Gastroesophageal sphincter (tissue), 4 donors: ENCODE results near the gene GFRA4. TPM values are rescaled to one million over a fixed set of nuclear protein-coding genes. Genes with fewer than 3 reads are reported as not detected.

ENCODE experiments used
- ATAC-seq: fragments of 150-250 bp; one replicate; pipeline ENCODE4 v1.9.1; 2016; ENCODE audit warnings: mild to moderate bottlenecking, moderate library complexity
- H3K27ac ChIP-seq, 4 donors: fragments of 200-600 bp; sonication (generic) in 3 of 4; 1 replicate in 3 of 4; 2 replicates in 1 of 4; pipeline ENCODE4 v1.5.1; 2016 to 2019
- H3K27me3 ChIP-seq: fragments of 200-600 bp; sonication (generic); one replicate; pipeline ENCODE4 v1.5.1; 2019
- H3K36me3 ChIP-seq, 2 donors: fragments of 200-600 bp; sonication (generic); one replicate each; pipeline ENCODE4 v1.5.1; 2019; ENCODE audit warnings: control low read depth in 1 of 2
- H3K4me1 ChIP-seq, 3 donors: fragments of 200-600 bp; sonication (generic); 1 replicate in 2 of 3; 2 replicates in 1 of 3; pipeline ENCODE4 v1.5.1; 2016 to 2019; ENCODE audit warnings: control low read depth in 2 of 3
- H3K4me3 ChIP-seq, 2 donors: fragments of 200-600 bp; sonication (generic); one replicate each; pipeline ENCODE4 v1.5.1; 2019; ENCODE audit warnings: mild to moderate bottlenecking in 1 of 2, moderate library complexity in 1 of 2
- H3K9me3 ChIP-seq, 3 donors: fragments of 200-600 bp; sonication (generic); one replicate each; pipeline ENCODE4 v1.5.1; 2017 to 2019; ENCODE audit warnings: control low read depth in 2 of 3
- CTCF ChIP-seq, 4 experiments: fragments of 200-600 bp in 2 of 4; fragments of 450-650 bp in 2 of 4; sonication (generic) in 1 of 4; IDR thresholded peaks; one replicate each; pipeline ENCODE4 v1.5.1; 2017 to 2019; ENCODE audit warnings: antibody characterized with exemption in 4 of 4, mild to moderate bottlenecking in 2 of 4, moderate library complexity in 2 of 4
- EP300 ChIP-seq: sonication (generic); formaldehyde crosslinking; IDR thresholded peaks from one replicate; pipeline ENCODE4 v1.6.1; 2017; ENCODE audit warnings: antibody characterized with exemption, mild to moderate bottlenecking
- POLR2A ChIP-seq, 2 donors: fragments of 450-650 bp; IDR thresholded peaks; one replicate each; pipeline ENCODE4 v1.6.1; 2017; ENCODE audit warnings: antibody characterized with exemption in 2 of 2, mild to moderate bottlenecking in 2 of 2, moderate library complexity in 1 of 2
- POLR2AphosphoS5 ChIP-seq: sonication (generic); formaldehyde crosslinking; IDR thresholded peaks from one replicate; pipeline ENCODE4 v1.6.1; 2017; ENCODE audit warnings: antibody characterized with exemption
- WGBS, 2 donors: methylation state at CpG; one replicate each; pipeline ENCODE4 v1.1.5; 2018; ENCODE audit warnings: low coverage in 1 of 2; 5-methylcytosine and 5-hydroxymethylcytosine counted together
- total RNA-seq, 4 donors: library from RNA; depleted of rRNA; stranded (reverse); fragments of >200 nt; gene quantifications; one replicate each; pipeline ENCODE4 v1.1.0, GENCODE V29; 2016

Gene GFRA4
- total RNA-seq, 4 donors from 2014 or later = not detected

DNA sequence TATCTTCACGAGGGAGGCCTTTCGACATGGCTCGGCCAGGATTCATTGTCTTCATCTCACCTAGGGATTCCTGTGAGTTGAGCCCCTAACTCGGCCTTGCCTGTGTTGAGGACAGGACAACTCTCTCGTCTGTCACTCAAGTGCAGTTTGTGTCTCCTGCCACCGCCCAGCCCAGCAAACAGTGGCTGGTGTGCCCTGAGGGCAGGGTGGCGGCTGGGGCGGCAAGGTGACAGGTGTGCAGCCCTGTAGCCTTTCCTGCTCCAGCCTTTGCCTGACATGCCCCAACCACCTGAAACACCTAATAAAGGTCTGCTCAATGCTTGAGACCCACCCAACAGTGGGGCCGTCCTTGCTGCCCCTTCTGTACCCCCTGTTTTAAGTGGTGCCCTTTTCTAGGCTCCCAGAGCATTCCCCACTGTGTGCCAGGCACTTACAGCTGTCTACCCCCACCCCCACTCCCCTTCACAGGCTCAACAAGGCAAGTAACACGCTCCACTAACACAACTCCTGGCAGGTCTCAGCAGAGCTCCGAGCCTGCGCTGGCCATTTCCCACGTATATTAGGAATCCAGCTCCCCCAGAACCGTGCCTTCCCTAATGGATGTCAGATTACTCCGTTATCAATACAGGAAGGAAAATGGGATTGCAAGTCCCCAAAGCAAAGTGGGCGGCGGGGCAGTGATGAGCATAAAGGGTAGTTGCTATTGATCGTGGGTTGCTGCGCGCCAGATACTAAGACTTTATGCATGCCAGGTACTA is 17.7 kb downstream of the GFRA4 start:
- WGBS, 2 donors = 94 to 100% methylated on average over 2 to 11 of the region's 20 CpGs
- ATAC-seq = no peak
- Histone ChIP-seq H3K4me1 (no peaks in the 10 kb centered on the region), H3K4me3 (no peak overlapping the region), H3K9me3 (no peaks in the 10 kb centered on the region), H3K27ac (no peak overlapping the region), H3K36me3 (peaks cover 0 to 82% of the 10 kb centered on the region in 2 donors), H3K27me3 (no peaks in the 10 kb centered on the region)
- no peak for TF ChIP-seq POLR2A (IDR thresholded peaks at IDR 0.05)
- TF ChIP-seq CTCF (IDR thresholded peaks at IDR 0.05) = no peak
- no peak for TF ChIP-seq EP300
- TF ChIP-seq POLR2AphosphoS5 = no peak

DNA sequence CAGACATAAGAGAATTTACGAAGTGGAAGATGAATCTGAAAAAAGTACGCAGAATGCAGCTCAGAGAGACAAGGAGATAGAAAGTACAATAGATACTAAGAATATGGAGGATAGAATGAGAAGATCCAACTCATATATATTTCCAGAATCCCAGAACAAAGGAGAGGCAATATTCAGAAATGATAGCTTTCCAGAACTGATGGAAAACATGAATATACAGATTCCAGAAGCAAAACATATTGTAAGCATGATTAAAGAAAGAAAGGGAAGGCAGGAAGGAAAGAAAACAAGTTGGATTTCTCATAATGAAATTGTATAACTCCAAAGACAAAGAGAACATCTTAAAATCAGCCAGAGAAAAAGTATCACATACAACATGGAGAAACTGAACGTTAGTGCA is 22.9 kb downstream of the GFRA4 start:
- no peak for ATAC-seq
- H3K36me3 ChIP-seq = peaks cover 0 to 64% of the 10 kb centered on the region in 2 donors

GRCh38 chr20:3635346-3635745 is 27.9 kb downstream of the GFRA4 start:
- Histone ChIP-seq H3K9me3 (no peaks in the 10 kb centered on the region), H3K27me3 (no peaks in the 10 kb centered on the region), H3K27ac (no peak overlapping the region), H3K36me3 (peaks cover 0 to 60% of the 10 kb centered on the region in 2 donors), H3K4me3 (no peak overlapping the region), H3K4me1 (no peaks in the 10 kb centered on the region)
- 80 to 93% methylated on average over 1 of the region's 1 CpG for WGBS, 2 donors
- TF ChIP-seq POLR2A (IDR thresholded peaks at IDR 0.05) (no peak), CTCF (IDR thresholded peaks at IDR 0.05) (no peak), POLR2AphosphoS5 (no peak), EP300 (no peak)
- ATAC-seq = no peak

More for the DNA sequence above, 22.9 kb downstream of the GFRA4 start:
- TF ChIP-seq CTCF (IDR thresholded peaks at IDR 0.05) (no peak), POLR2AphosphoS5 (no peak), POLR2A (IDR thresholded peaks at IDR 0.05) (no peak), EP300 (no peak)
- Histone ChIP-seq H3K4me3 (no peak overlapping the region), H3K27ac (no peak overlapping the region), H3K9me3 (no peaks in the 10 kb centered on the region), H3K27me3 (no peaks in the 10 kb centered on the region), H3K4me1 (no peaks in the 10 kb centered on the region)
- 97 to 99% methylated on average over 3 of the region's 3 CpGs for WGBS, 2 donors

DNA sequence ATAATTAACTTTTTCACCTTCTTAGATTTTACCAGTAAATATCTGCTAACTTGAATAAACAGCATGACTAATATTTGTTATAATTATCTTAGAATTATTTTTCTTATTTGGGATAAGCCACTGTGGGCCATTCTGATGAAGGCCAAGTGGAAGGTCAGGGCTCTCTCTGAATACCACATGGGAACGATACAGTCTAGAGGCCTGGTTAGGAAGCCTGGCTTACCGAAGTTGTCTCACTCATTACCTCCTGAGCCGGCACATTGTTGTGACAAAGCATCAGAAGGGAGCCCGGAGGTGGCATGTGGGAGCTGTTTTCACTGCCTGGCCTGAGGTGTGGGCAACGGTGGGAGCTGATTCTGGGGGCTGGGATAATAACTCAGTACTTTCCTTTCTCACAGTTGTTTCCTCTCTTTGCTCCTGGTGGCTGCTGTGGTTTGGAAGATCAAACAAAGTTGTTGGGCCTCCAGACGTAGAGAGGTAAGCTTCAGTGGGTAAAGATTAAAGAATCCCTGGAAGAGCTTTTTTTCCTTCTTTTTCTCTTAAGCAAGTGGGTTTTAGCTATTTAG is 29.2 kb downstream of the GFRA4 start:
- Histone ChIP-seq H3K4me1 (no peaks in the 10 kb centered on the region), H3K27me3 (no peaks in the 10 kb centered on the region), H3K36me3 (peaks cover 0 to 57% of the 10 kb centered on the region in 2 donors), H3K9me3 (no peaks in the 10 kb centered on the region), H3K27ac (no peak overlapping the region), H3K4me3 (no peak overlapping the region)
- ATAC-seq = no peak
- TF ChIP-seq EP300 = no peak
- no peak for TF ChIP-seq POLR2AphosphoS5
- TF ChIP-seq POLR2A (IDR thresholded peaks at IDR 0.05) = no peak
- no peak for TF ChIP-seq CTCF (IDR thresholded peaks at IDR 0.05)
- 58 to 100% methylated on average over 1 to 5 of the region's 6 CpGs for WGBS, 2 donors
